Pancreas (tissue), 10 donors: ENCODE data around the gene NHERF2. TPM values are rescaled to one million over a fixed set of nuclear protein-coding genes. Genes with fewer than 3 reads are reported as not detected.
A peak's percentile ranks its signal among the peaks of the same experiment; 100 is the strongest.

ENCODE experiments used
- ATAC-seq, 4 donors: fragments of 200-7000 bp; cut with Tn5 transposase; one replicate each; pipeline versions ENCODE4 v1.8.0 to v1.9.1; 2020; ENCODE audit warnings: mild to moderate bottlenecking in 4 of 4, moderate library complexity in 4 of 4
- DNase-seq, 6 donors: peaks; one replicate each; pipeline ENCODE4 v3.0.0-alpha.2; 2020
- FAIRE-seq: peaks from 2 replicates; lab custom pipeline; 2012; peaks lifted over from hg19 to GRCh38; lab: Jason Lieb, UNC
- H3K27ac ChIP-seq, 4 donors: fragments of 200-600 bp; sonication (generic); 1 replicate in 3 of 4; 2 replicates in 1 of 4; pipeline versions ENCODE4 v1.5.0 to v1.8.0; 2020
- H3K27me3 ChIP-seq, 4 donors: fragments of 200-600 bp; one replicate each; pipeline ENCODE4 v1.8.0; 2021
- H3K36me3 ChIP-seq, 3 donors: fragments of 200-600 bp; sonication (generic) in 1 of 3; one replicate each; pipeline versions ENCODE4 v1.5.0 to v1.8.0; 2020 to 2021
- H3K4me1 ChIP-seq, 3 donors: fragments of 200-600 bp; one replicate each; pipeline ENCODE4 v1.8.0; 2021
- H3K4me3 ChIP-seq, 4 donors: fragments of 200-600 bp; sonication (generic) in 2 of 4; one replicate each; pipeline versions ENCODE4 v1.5.0 to v1.8.0; 2020 to 2021
- H3K9me3 ChIP-seq, 4 donors: fragments of 200-600 bp; one replicate each; pipeline ENCODE4 v1.8.0; 2021
- CTCF ChIP-seq, 4 donors: fragments of 200-600 bp; sonication (generic) in 3 of 4; IDR thresholded peaks; one replicate each; pipeline versions ENCODE4 v1.5.0 to v1.8.0; 2021; ENCODE audit warnings: antibody characterized with exemption in 4 of 4
- WGBS, 2 donors: extraction: QIAGEN DNeasy Blood & Tissue Kit; methylation state at CpG; one replicate each; pipeline ENCODE4 v1.1.7; 2013; 5-methylcytosine and 5-hydroxymethylcytosine counted together
- intact Hi-C, 3 donors: fragments of 100-400 bp; cut with DNase I; formaldehyde crosslinking; loops; one replicate each; pipeline versions ENCODE4 v1.11.1 to v1.14.2; 2022
- polyA plus RNA-seq, 2 donors: library from polyadenylated mRNA; stranded (reverse); fragments of 200-250 nt; gene quantifications; one replicate each; pipeline ENCODE4 v1.2.3, GENCODE V29; 2013
- total RNA-seq, 6 donors: library from RNA; stranded (reverse); fragmentation: NEBNext Ultra II Directional in 4 of 6; extraction: Animal tissue kit (Norgen Biotek cat#: 25700) in 4 of 6; gene quantifications; one replicate each; pipeline versions ENCODE4 v1.2.1 to v1.2.4, GENCODE V29; 2021 to 2023
- donor health status: healthy with polysubstance abuse.
- donor health status: DM: no; HTN: no; CAD: no; lungs with moderate emphysema.
- donor health status: DM: no; HTN: no; CAD: no.
- donor health status: control.
- donor health status: control.
- donor health status: Bipolar disorder and iron deficiency.
- donor health status: DM: yes; HTN: yes; CAD: no.
- donor health status: DM: no; HTN: no; CAD: no.
- donor health status: DM: no; HTN: no; CAD: no.
- donor health status: DM: yes; HTN: yes; CAD: no.

Gene NHERF2
- total and polyA plus RNA-seq, 8 donors: 14.7 to 144 (median 26.3) TPM

- ATAC-seq: no peak
- Histone ChIP-seq H3K4me1 (peaks cover 2 to 6% (median 3%) of the 10 kb centered on the region in 3 donors), H3K27ac (no peak overlapping the region), H3K9me3 (no peaks in the 10 kb centered on the region), H3K4me3 (no peak overlapping the region), H3K36me3 (peaks cover 19 to 64% (median 39%) of the 10 kb centered on the region in 3 donors), H3K27me3 (no peaks in the 10 kb centered on the region)
- FAIRE-seq: no peak
- 93% methylated on average over 30 to 39 of the region's 39 CpGs for WGBS, 2 donors
- peak in 5 of 6 donors; percentile 7 to 80 (median 39) for DNase-seq
- intact Hi-C loops: no loop called here
- no peak for TF ChIP-seq CTCF (IDR thresholded peaks at IDR 0.05)
These were observed 27.6 kb upstream of the NHERF2 start for GRCh38 chr16:1998852-1999801.

- FAIRE-seq: no peak
- no peak for ATAC-seq
- peak in 4 of 6 donors; percentile 16 to 79 (median 46) for DNase-seq
These were observed 26.7 kb upstream of the NHERF2 start for GRCh38 chr16:1999866-2000514.

GRCh38 chr16:2001035-2001434, 25.7 kb upstream of the NHERF2 start:
- intact Hi-C loops: no loop called here
- peaks cover 19 to 64% (median 39%) of the 10 kb centered on the region in 3 donors for H3K36me3 ChIP-seq
- H3K9me3 ChIP-seq: no peaks in the 10 kb centered on the region
- DNase-seq (peak in 2 of 6 donors; percentile 27 to 69), ATAC-seq (no peak), FAIRE-seq (no peak)
- H3K4me3 ChIP-seq: no peak overlapping the region
- no peak for TF ChIP-seq CTCF (IDR thresholded peaks at IDR 0.05)
- 95 to 96% methylated on average over 18 to 19 of the region's 19 CpGs for WGBS, 2 donors
- no peak overlapping the region for H3K27ac ChIP-seq
- H3K27me3 ChIP-seq: no peaks in the 10 kb centered on the region
- H3K4me1 ChIP-seq: peaks cover 9 to 23% (median 20%) of the 10 kb centered on the region in 3 donors

More at GRCh38 chr16:1999866-2000514, 26.7 kb upstream of the NHERF2 start:
- H3K27me3 ChIP-seq: no peaks in the 10 kb centered on the region
- H3K9me3 ChIP-seq: no peaks in the 10 kb centered on the region
- H3K36me3 ChIP-seq: peaks cover 19 to 64% (median 39%) of the 10 kb centered on the region in 3 donors
- no peak overlapping the region for H3K27ac ChIP-seq
- 88 to 90% methylated on average over 26 to 28 of the region's 28 CpGs for WGBS, 2 donors
- intact Hi-C loops: no loop called here
- TF ChIP-seq CTCF (IDR thresholded peaks at IDR 0.05): no peak
- no peak overlapping the region for H3K4me3 ChIP-seq
- peaks cover 9 to 15% (median 10%) of the 10 kb centered on the region in 3 donors for H3K4me1 ChIP-seq

- 92 to 94% methylated on average over 47 to 53 of the region's 53 CpGs for WGBS, 2 donors
- DNase-seq (peak in 5 of 6 donors; percentile 8 to 80 (median 51)), FAIRE-seq (no peak), ATAC-seq (no peak)
- H3K4me1 ChIP-seq: peaks cover 9 to 25% (median 24%) of the 10 kb centered on the region in 3 donors
- no peaks in the 10 kb centered on the region for H3K27me3 ChIP-seq
- intact Hi-C loops: no loop called here
- H3K27ac ChIP-seq: no peak overlapping the region
- TF ChIP-seq CTCF (IDR thresholded peaks at IDR 0.05): no peak
- H3K4me3 ChIP-seq: no peak overlapping the region
- peaks cover 19 to 64% (median 39%) of the 10 kb centered on the region in 3 donors for H3K36me3 ChIP-seq
- H3K9me3 ChIP-seq: no peaks in the 10 kb centered on the region
These were observed 25.0 kb upstream of the NHERF2 start for GRCh38 chr16:2001456-2002355.
